ENCODE data around the gene ERI3.
A peak's percentile ranks its signal among the peaks of the same experiment; 100 is the strongest.

The ERI3 gene, protein sequence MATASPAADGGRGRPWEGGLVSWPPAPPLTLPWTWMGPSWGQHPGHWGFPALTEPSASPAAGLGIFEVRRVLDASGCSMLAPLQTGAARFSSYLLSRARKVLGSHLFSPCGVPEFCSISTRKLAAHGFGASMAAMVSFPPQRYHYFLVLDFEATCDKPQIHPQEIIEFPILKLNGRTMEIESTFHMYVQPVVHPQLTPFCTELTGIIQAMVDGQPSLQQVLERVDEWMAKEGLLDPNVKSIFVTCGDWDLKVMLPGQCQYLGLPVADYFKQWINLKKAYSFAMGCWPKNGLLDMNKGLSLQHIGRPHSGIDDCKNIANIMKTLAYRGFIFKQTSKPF

DNA sequence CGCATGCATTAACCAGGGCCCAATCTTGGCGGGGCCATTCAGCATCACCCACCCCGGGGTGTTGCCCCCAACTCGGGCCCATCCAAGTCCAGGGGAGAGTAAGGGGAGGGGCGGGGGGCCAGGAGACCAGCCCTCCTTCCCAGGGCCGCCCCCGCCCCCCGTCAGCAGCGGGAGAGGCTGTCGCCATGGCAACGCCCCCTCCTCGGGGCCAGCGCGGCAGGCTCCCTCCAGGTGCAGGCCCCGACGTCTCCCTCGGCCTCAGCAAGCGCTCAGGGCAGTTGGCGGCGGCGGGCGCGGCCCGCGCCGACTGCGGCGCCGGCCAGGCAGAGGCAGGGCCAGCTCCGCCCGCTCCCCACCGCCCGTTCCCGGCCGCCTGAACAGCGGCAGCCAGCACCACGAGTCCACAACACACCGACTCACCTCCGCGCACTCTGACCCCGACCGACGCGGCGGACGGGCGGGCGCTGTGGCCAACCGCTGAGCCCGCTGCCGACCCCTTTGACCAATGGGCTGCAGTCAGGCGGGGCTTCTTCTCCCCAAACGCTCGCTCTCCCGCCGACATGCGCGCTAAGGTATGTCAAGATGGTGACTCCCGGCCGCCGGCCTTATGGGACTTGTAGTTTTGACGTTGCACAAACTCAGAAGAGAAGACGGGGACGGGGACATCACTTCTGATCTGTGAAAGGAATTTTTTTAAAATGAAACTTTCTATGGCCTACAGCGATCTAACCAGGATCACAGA lies at the start of gene ERI3:
ERI3 (minus strand) TSS at position 418 of the 742 bp plus-strand sequence; CDS start at position 187, 231 bp downstream.
- DNase-seq = peak; percentile 98 to 99

DNA sequence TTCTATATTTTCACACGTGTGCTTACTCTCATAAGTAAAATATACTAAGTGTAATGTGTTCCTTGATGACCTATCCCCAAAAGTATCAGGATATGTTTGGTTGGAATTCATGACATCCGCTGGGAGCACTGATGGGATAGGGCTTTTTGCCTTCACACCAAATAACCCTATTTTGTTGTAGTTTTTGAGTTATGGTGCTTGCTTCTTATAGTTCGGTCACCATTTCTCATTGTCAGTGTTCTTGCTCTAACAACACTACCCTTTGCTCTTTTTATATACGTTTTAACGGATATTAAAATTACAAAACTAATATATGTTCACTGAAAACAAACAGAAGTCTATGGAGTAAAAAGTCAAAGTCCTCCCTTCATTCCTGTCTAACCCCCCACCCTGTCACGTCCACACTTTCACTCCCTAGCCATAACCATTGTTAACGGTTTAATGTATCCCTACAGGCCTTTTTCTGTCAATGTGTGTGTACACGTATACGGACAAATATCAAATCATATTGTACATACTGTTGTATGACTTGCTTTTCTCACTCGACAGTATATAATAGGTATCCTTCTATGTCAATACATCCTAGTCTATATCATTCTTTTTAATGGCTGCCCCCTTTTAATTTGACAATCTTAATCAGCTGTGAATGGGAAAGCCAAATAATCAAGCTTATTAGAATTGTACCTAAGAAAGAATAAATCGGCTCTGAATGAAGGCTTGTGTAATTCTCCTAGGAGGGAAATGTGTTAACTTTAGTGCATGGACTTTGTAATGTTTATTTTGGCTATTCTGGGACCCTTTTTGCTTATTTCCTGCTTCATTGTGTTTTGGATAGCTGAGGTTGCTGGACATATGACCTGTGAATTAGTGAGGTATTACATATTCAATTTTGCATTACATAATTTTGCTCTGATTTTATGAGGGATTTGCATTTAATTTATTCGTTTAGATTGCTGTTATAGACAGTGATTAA lies 46.5 kb upstream of the ERI3 start:
- DNase-seq = no peak

DNA sequence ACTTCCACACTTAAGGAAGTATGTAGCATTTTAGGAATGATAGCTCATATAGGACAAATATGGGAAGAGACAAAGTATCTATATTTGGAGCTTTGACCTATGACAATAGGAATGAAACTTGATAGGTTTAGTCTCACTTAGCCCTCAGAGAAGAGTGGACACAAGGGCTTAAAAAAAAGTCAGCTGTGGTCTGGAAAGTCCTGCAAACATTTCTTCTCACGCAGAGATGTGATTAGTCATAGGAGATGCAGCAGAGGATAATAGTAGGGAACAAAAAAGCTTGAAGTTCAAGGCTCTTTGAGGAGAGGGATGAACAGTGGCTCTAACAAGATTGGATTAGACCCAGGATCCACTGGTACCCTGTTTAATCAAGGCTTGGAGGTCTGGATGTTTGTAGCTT lies 35.2 kb upstream of the ERI3 start:
- DNase-seq = no peak

DNA sequence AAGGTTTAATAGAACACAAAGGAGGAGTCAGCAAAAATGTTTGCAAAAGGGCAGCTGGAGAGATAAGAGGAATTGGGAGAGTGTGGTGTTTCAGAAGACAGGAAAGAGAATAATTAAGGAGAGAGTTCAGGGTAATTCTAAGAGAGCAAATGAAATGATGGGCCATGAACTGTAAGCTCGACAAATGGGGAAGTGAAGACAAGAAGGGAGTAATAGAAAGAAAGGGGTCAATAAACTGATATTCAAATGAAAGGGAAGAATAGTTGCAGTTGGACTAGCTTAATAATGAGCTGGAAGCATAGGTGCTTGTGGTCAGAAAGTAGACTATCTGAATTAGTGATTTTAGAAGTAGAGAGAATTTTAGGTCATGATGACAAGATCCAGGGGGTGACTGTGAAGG lies 34.4 kb upstream of the ERI3 start:
- DNase-seq = no peak

DNA sequence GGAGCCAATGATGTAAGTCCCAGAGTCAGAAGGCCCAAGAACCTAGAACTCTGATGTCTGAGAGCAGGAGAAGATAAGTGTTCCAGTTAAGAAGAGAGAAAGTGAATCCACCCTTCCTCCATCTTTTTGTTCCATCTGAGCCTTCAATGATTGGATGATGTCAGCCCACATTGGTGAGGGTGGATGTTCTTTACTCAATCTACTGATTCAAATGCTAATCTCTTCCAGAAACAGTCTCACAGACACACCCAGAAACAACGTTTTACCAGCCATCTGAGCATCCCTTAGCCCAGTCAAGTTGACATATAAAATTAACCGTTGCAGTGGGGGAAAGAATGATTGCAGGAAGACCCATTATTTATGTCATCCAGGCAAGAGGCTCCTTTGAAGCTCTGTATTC lies 33.5 kb upstream of the ERI3 start:
- no peak for DNase-seq

DNA sequence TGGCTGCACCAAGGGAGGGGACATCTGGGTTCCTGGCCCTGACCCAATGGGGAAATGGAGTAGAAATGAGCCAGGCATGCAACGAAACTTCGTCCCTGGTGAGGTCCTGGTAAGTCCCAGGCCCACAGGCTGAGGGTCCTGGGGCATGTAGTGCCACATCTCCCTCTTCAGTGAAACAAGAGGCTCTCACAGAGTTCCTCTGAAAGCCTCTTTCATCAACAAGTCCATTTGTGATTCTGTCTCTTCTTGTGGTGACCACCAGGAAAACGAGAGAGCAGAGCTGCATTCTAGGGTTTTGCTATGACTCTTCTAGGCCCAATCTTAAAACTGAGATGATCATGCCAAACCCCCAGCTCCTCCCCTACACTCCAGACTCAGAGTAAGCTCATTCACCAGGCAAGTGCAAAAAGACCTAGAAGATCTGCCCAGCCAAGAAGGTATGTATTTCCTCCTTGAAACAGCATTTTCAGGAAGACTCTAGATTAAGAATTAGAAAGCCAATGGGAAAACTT lies 25.7 kb upstream of the ERI3 start:
- no peak for DNase-seq

DNA sequence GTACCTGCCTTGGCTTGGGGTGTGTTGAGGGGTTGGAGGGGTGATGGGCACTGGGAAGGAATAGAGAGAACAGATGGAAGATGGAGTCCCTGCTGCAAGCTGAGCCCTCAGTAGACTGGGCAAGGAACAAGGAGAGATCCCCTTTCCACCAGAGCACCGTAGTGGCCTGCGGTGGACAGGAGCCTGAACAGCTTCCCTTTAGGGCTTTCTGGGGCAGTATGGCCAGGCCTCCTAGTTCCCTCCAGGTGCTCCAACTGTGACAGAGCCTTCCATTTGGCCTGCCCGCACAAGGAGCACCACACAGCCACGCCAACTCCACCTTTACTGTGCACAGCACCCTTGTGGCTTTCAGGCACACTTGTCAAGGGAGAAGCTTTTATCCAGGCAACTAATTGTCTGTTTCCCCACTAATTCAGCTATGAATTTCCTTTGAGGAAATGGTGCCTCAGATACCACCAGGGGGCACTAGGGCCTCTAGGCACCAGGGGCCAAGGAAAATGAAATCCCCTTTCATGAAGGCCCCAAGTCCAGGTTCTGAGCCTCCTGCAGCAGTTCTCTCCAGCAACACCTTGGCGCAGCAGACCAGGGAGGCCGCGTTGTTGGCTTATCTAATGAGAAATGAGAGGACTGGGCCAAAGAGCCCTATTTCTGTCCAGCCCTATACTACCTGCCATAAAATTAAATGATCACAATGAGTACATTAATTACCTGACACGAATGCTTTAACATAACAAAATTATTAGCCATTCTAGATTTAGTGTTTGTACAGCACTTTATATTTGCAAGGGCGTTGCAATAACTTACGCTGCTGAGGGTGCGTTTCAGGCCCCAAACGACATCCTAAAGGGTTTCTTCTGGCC lies 23.1 kb upstream of the ERI3 start:
- DNase-seq = peak; percentile 10 to 52

DNA sequence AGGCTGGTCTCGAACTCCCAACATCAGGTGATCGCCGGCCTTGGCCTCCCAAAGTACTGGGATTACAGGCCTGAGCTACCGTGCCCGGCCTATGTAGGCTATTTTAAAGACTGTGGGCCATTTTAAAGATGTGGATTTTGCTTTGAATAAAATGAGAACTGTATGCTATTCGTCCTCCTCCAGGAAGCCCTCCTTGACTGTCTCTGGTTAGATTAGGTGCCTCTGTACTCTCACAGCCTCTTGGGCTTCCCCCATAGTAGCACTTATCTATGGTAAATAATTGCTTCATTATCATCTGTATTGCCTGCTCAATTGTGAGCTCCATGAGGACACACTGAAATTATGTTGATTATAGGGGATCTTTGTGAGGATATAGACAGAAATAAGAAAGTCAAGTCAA lies 20.5 kb upstream of the ERI3 start:
- no peak for DNase-seq

DNA sequence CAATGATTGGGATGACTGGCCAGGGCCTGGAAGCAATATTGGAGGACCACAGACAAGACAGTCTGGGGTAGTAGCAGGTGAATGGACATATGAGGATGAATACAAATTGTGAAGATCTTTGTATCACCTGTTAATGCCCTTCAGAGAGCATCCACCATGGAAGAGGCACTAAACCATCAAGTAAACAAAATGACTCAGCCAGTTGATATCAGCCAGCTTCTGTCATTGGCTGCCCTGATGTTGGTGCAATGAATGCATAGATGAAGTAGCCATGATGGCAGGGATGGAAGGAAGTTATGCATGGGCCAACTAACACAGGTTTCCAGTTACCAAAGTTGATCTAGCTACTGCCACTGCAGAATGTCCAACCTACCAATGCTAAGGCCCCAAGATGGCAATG lies 16.1 kb upstream of the ERI3 start:
- DNase-seq = no peak

DNA sequence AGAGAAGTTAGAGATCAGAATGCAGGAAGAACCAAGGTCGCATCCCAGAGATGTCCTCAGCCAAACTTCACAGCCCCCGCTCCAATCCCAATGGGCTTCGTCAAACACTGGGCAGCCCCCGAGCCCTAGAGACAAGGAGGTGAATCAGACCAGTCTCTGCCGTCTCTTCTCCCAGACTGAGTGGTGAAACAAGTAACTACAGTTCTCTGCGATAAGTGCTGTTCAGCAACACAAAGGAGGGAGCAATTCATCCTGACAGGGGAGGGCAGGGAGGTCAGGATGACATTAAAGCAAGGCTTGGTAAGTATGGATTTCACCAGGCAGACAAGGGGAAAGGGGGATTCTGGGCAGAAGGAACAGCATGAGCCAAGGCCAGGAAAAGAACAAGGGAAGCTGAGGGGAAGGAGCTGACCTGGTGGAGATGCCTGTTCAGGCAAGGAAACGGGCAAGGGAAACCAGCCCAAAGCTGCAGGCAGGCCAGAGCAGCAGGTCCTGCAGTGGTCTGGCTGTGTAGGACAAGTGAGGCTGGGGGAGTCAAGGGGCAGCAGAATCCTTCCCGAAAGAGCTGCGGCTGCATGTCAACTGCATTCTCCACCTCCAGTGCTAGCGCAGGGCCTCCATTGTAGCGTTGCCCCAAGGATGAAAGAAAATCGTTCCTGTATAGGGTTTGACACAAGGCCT lies 13.6 kb upstream of the ERI3 start:
- no peak for DNase-seq

DNA sequence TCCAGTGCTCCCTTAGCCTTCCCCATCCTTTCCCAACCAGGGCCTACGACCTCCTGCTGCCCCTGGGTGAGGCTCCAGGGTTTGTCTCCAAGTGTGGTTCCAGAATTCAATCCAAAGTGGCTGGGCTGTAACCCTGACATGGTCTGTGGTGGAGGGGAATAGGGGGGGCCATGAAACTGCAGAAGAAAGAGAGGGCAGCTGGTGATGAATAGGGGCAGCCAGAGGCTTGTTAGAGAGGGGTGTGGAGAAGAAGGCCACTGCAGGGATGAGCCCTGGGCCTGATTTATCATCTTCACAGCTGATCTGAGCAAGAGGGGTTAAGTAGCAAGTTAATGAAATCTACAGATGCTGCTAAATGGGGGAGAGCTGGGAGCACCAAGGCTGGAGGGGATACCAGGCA lies 12.9 kb upstream of the ERI3 start:
- no peak for DNase-seq

DNA sequence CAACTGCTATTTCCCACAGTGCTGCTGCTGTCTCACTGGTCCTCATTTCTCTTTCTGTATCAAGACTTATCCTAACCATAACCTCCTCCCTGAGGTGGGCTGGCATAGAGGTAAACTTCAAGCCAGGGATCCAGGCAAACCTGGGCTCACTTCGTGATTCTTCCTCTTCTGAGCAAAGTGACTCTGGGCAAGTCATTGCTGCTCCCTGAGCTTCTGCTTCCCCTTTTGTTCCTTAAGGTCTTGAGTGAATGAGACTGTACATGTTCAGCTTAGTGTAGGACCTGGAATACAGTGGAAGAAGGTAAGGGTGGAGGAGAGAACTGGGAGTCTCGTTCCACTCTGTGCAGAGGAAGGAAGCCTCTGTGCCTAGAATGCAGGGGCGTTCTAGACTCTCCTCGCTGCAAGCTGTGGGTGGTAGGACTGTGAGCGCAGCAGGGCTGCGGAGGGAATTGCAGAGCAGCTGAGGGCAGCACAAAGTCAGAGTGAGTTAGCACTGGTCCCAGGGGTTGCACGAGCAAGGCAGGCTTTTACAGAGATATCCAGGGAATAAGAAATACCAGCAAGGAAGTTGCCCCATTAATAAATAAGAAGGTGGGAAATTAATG lies 11.4 kb upstream of the ERI3 start:
- DNase-seq = no peak

DNA sequence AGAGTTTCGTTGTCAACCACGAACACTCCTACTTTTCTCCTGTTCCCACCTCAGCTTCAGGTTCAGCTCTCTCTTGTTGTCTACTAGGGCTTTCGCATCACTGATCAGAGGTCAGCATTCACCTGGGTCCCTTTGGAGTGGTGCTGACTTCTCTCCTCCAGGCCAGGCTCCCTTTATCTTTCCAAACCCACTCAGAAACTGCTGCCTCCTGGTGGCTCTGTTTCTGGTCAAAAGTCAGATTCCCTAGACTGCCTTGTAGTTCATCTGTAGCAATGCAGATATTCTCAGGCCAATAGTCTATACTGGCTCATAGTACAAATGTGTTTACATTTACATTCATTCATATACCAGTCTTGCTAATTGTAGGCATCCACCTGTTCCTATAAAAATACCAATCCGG lies 6.4 kb upstream of the ERI3 start:
- DNase-seq = no peak

DNA sequence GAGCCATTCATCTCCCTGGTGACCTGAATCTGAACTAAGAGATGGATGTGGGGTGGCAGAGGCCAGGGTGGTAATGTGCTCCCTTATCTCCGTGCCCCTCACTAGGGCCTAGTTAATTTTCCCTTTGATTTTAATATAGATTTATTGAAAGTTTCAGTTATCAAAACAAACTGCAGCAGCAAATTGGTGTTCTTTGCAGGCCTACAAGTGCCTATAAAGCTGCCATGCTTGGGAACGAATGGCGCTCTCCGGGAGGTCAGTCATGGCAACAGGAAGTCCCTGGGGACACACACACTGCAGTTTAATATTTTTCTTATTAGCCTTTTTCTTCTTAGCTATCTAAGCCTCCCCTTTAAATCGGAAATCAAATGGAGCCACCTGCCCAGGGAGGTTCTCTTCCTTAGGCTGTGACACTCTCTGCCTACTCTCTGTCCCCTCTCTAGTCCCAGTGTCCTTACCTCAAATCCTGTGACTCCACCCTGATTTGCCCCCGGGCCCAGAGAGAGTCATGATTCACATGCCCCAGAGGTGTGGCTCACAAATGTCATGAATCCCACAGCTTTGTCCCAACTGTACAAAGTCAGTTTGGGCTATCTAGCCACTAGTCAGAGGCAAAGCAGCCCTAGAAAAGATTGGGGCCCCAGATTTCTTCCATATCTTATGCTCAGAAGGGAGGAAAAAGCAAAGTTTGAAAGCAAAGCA lies 4.3 kb upstream of the ERI3 start:
- no peak for DNase-seq

DNA sequence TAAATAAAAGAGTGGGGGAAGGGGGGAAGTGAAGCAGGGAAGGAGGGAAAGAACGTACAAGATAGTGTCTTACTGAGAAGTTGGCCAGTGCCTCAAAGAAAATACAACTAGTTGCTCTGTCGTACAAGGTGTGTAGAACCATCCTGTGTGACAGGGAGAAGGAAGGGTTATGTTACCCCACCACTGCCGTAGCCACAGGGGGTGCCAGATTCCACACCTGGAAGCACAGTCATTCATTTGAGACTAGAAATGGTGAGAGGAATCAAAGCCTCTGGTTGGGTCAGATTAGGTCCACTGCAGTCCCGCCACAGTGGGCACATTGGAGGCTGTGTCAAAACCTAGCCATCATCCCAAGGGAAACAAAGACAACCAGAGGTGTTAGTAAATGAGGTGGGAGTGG lies 2.7 kb upstream of the ERI3 start:
- DNase-seq = no peak

DNA sequence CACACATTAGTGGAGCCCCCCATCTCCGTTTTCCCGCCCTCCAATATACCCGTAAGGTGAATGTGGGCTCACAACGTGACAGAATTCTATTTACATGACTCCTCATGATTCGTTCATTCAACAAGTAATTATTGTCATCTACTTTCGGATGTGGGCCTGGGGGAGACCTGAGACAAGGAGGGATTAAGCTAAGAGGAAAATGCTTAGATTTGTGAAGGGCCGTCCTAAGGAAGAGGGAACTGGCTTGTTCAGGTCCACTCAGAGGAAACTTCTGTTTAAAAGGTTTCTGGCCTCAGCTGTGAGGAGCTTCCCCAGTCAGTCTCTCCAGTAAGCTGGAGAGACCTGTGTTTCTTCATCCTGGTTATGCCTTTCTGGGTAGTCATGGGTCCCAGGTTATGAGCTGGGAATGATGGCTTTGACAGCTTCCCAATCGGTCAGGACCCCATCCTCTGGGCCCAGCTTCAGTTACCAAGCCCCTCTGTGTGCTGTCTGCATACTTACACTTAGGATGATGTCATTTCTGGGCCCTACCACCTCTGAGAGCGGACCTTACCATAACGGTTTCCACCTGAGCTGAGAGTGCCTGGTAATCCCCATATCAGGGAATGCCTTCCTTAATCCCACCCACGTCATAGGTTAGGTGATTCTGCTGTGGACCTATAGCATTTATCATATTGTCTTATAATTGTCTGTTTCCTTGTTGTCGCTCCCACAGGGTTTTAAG lies 687 bp upstream of the ERI3 start:
- no peak for DNase-seq

DNA sequence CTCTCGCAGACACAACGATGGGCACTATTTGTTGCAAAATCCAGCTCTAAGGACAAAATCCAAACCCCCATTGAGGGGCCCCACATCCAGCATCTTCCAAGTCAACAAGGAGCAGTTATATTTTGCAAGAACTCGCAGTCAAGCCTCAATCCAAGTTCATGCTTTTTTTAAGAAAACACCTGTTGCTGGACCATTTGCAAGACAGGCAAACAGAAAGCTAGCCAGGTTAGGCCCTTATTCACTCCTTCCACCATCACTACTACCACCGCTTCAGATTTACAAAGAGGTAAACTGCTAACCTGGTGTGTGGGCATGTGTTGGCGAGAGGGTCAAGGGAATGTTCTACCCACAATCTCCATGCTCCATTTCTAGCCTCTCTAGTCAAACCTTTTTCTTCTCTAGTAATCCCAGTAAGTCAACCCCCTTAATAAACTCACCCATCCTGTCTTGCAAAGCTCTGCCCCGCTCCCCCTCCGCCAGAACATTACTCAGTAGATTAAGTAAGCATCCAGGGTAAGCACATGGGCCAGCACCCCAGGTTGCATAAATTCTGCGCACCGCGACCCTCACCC lies 703 bp downstream of the ERI3 start:
- no peak for DNase-seq

DNA sequence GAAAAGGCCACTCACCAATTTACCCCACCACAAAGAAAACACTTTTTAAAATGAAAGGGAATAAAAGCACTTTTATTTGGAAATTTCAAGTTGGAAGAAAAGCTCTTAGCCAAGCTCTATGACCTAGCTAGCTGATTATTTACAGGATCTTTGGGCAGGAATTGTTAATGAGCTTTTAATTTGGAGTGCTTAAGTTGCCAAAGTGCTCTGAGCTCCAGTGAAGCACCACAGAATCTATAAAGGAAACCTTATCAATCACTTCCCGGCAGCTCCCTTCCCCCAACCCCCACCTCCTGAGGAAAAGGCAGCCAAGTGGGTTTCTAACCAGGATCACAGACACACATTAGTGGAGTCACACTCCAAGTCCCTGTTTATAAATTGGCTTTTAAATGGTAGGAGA lies 1.5 kb downstream of the ERI3 start:
- DNase-seq = no peak

DNA sequence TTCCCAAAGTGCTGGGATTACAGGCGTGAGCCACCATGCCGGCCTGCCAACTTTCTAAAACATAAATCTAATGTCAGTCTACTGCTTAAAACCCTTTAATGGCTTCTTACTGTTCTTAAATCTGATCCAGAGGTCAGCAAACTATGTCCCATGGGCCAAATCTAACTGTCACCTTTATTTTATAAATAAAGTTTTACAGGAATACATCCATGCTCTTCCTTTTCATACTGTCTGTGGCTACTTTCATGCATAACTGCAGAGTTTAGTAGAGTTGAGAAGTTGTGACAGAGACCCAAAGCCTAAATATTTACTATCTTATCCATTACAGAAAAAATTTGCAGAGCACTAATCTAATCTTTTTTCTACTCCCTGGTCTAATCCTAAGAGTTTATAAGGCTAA lies 3.8 kb downstream of the ERI3 start:
- no peak for DNase-seq

Measured in NCI-H446 (cell line).